Ishikawa (cell line): ENCODE data around the gene CLEC17A.

ENCODE experiments used
- CEBPB ChIP-seq: IDR thresholded peaks from 2 replicates; pipeline ENCODE4 v1.6.1; 2012
- CREB1 ChIP-seq: IDR thresholded peaks from 2 replicates; pipeline ENCODE4 v1.6.1; 2012; ENCODE audit warnings: low read depth
- EGR1 ChIP-seq: IDR thresholded peaks from 2 replicates; pipeline ENCODE4 v1.6.1; 2012
- EP300 ChIP-seq: IDR thresholded peaks from 2 replicates; pipeline ENCODE4 v1.6.1; 2012; ENCODE audit warnings: borderline replicate concordance
- FOXM1 ChIP-seq: IDR thresholded peaks from 2 replicates; pipeline ENCODE4 v1.6.1; 2012; ENCODE audit warnings: low read depth, borderline replicate concordance
- MAX ChIP-seq: IDR thresholded peaks from 2 replicates; pipeline ENCODE4 v1.6.1; 2012
- RAD21 ChIP-seq: IDR thresholded peaks from 2 replicates; pipeline ENCODE4 v1.6.1; 2012; ENCODE audit warnings: low read depth
- TAF1 ChIP-seq: IDR thresholded peaks from 2 replicates; pipeline ENCODE4 v1.6.1; 2012; ENCODE audit warnings: low read depth, mild to moderate bottlenecking
- TCF12 ChIP-seq: IDR thresholded peaks from 2 replicates; pipeline ENCODE4 v1.6.1; 2012; ENCODE audit warnings: low read depth
- TEAD4 ChIP-seq: IDR thresholded peaks from 2 replicates; pipeline ENCODE4 v1.6.1; 2012
- USF1 ChIP-seq: IDR thresholded peaks from 2 replicates; pipeline ENCODE4 v1.6.1; 2012
- YY1 ChIP-seq: IDR thresholded peaks from 2 replicates; pipeline ENCODE4 v1.6.1; 2012; ENCODE audit warnings: low read depth
- ZBTB7A ChIP-seq: IDR thresholded peaks from 2 replicates; pipeline ENCODE4 v1.6.1; 2012; ENCODE audit warnings: low read depth

GRCh38 chr19:14575428-14575980 is 7.4 kb upstream of the CLEC17A start:
- TF ChIP-seq ZBTB7A (no peak), EP300 (no peak), RAD21 (no peak), CEBPB (no peak), USF1 (no peak), YY1 (no peak), MAX (no peak), TCF12 (no peak), TEAD4 (no peak), TAF1 (no peak), CREB1 (no peak), FOXM1 (no peak), EGR1 (no peak)
